Aorta (tissue), 5 donors: ENCODE results near the gene SNED1. TPM values are rescaled to one million over a fixed set of nuclear protein-coding genes. Genes with fewer than 3 reads are reported as not detected.
A peak's percentile ranks its signal among the peaks of the same experiment; 100 is the strongest.

Experiments used
- ATAC-seq: fragments of 200-7000 bp; cut with Tn5 transposase; one replicate; pipeline ENCODE4 v1.9.1; 2022; ENCODE audit warnings: moderate library complexity; ENCODE audit not compliant: low FRiP score
- DNase-seq, 2 donors: peaks; one replicate each; pipeline ENCODE4 v3.0.0-alpha.2; 2020
- H3K27ac ChIP-seq, 2 donors: one replicate each; pipeline ENCODE4 v1.5.1; 2013; ENCODE audit warnings: low read length in 2 of 2, mild to moderate bottlenecking in 2 of 2, moderate library complexity in 2 of 2, control low read depth in 1 of 2, inconsistent platforms in 1 of 2, low read depth in 1 of 2
- H3K27me3 ChIP-seq, 2 donors: one replicate each; pipeline ENCODE4 v1.6.1; 2013; ENCODE audit warnings: control low read depth in 1 of 2, low read length in 1 of 2, mild to moderate bottlenecking in 1 of 2, moderate library complexity in 1 of 2; ENCODE audit not compliant: insufficient read depth in 2 of 2, control insufficient read depth in 1 of 2
- H3K36me3 ChIP-seq, 2 donors: one replicate each; pipeline ENCODE4 v1.6.1; 2013; ENCODE audit warnings: control low read depth in 1 of 2, low read length in 1 of 2, mild to moderate bottlenecking in 1 of 2; ENCODE audit not compliant: insufficient read depth in 2 of 2, control insufficient read depth in 1 of 2
- H3K4me1 ChIP-seq, 2 donors: one replicate each; pipeline ENCODE4 v1.6.1; 2013; ENCODE audit warnings: low read length in 2 of 2, control low read depth in 1 of 2, mild to moderate bottlenecking in 1 of 2, moderate library complexity in 1 of 2; ENCODE audit not compliant: insufficient read depth in 2 of 2, control insufficient read depth in 1 of 2
- H3K4me3 ChIP-seq, 2 donors: one replicate each; pipeline ENCODE4 v1.5.1; 2013; ENCODE audit warnings: low read length in 2 of 2, control low read depth in 1 of 2, mild to moderate bottlenecking in 1 of 2
- H3K9me3 ChIP-seq: one replicate; pipeline ENCODE4 v1.6.1; 2013; ENCODE audit warnings: mild to moderate bottlenecking, low read length; ENCODE audit not compliant: control insufficient read depth
- WGBS, 2 donors: extraction: QIAGEN DNeasy Blood & Tissue Kit; methylation state at CpG; one replicate each; pipeline ENCODE4 v1.1.7; 2013; 5-methylcytosine and 5-hydroxymethylcytosine counted together
- intact Hi-C, 2 donors: fragments of 100-400 bp; cut with DNase I; formaldehyde crosslinking; loops; one replicate each; pipeline versions ENCODE4 v1.14.2 to v1.15.0; 2022
- polyA plus RNA-seq, 2 donors: library from polyadenylated mRNA; stranded (reverse); fragments of 200-250 nt; gene quantifications; one replicate each; pipeline ENCODE4 v1.2.3, GENCODE V29; 2013
- total RNA-seq, 2 donors: library from RNA; stranded (reverse); fragmentation: NEBNext Ultra II Directional; extraction: Animal tissue kit (Norgen Biotek cat#: 25700); gene quantifications; one replicate each; pipeline ENCODE4 v1.2.1, GENCODE V29; 2021
- donor health status: healthy with polysubstance abuse.
- donor health status: Bipolar disorder and iron deficiency.
- donor health status: DM: no; HTN: no; CAD: no.
- donor health status: DM: no; HTN: no; CAD: no.
- donor health status: DM: yes; HTN: yes; CAD: no.

SNED1 gene
- total and polyA plus RNA-seq, 4 donors: 5.9 to 149 (median 67.4) TPM

DNA sequence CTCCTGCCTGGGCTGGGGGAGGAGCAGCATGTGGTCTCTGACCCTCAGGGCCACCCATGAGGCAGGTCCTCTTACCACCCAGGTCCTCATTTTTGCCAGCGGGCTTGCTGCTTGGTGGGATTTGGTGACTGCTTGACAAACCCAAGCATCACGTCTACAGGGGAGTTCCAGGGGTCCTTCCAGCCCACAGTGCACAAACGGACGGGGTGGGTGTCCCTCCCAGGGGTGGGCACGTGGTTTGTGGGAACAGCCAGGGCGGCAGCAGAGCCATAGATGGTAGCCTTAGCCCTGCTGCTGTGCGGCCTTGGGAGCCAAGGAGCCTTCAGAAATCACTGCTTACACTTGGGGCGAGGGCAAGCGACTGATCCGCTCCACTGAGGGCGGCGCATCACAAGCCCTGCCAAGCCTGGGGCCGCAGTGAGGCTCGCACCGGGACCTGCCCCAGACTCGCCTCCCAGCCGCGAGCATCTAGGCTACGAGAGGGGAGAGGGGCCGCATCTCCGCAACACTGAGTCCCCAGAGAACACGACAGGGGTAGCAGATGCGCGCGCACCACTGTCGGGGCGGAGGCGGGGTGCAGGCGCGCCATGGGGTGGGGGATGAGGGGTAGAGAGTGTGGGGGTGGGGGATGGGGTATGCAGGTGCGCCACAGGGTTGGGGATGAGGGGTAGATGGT is 36.9 kb downstream of the SNED1 start:
- no peak for ATAC-seq
- peaks cover 0 to 5% of the 10 kb centered on the region in 2 donors for H3K36me3 ChIP-seq
- H3K27ac ChIP-seq: no peak overlapping the region
- H3K9me3 ChIP-seq: no peaks in the 10 kb centered on the region
- H3K4me1 ChIP-seq: no peaks in the 10 kb centered on the region
- no peak overlapping the region for H3K4me3 ChIP-seq
- WGBS, 2 donors: 34 to 50% methylated on average over 29 to 31 of the region's 31 CpGs
- no peak for DNase-seq
- intact Hi-C loops: no loop called here
- H3K27me3 ChIP-seq: no peaks in the 10 kb centered on the region

DNA sequence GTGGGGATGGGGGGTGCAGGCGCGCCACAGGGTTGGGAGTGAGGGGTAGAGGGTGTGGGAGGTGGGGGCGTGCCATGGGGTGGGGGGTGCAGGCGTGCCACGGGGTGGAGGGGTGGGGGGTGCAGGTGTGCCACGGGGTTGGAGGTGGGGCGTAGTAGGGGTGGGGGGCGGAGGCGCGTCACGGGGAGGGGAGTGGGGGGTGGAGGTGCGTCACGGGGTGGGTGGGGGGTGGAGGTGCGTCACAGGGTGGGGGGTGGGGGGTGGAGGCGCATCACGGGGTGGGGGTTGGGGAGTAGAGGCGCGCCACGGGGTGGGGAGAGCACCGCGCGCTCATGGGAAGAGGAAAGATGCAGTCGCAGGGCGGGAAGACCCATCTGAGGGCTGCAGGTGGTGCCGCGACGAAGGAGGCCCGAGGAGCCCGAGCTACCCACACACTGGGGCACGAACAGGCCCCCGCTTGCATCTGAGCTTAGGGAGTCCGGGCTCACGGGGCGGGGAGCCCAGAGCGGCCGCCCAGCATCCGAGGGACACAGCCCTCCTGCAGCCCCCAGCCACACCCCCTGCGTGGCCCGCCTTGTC is 37.5 kb downstream of the SNED1 start:
- peak; percentile 4 for ATAC-seq
- no peaks in the 10 kb centered on the region for H3K4me1 ChIP-seq
- peaks cover 0 to 5% of the 10 kb centered on the region in 2 donors for H3K36me3 ChIP-seq
- whole genome bisulfite sequencing, 2 donors: 3 to 9% methylated on average over 19 to 37 of the region's 39 CpGs
- no peaks in the 10 kb centered on the region for H3K27me3 ChIP-seq
- H3K9me3 ChIP-seq: no peaks in the 10 kb centered on the region
- no peak for DNase-seq
- no peak overlapping the region for H3K4me3 ChIP-seq
- intact Hi-C loops: no loop called here
- H3K27ac ChIP-seq: no peak overlapping the region

DNA sequence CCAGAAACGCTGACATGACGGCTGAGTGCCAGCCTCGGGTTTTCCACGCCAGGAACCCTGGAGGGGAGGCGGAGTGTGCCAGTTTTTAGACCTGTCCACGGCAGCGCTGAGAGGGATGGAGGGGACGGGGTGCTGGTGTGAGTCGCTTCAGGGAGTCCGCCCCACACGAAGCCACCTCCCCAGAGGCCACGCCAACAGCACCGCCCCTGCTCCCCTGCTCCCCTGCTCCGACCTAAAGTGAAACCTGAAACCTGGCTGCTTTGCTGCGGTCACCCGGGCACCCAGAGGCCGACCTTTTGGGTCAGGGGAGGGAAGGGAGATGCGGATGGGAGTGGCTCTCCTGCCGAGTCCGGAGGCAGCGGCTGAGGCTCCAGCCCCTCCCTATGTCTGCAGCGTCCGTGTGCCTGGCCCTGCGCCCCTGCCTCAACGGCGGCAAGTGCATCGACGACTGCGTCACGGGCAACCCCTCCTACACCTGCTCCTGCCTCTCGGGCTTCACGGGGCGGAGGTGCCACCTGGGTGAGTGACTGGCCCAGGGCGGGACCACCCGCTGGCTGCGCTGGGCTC is 38.1 kb downstream of the SNED1 start:
- Histone ChIP-seq H3K27ac (no peak overlapping the region), H3K27me3 (no peaks in the 10 kb centered on the region), H3K4me1 (no peaks in the 10 kb centered on the region), H3K4me3 (no peak overlapping the region), H3K36me3 (peaks cover 0 to 5% of the 10 kb centered on the region in 2 donors), H3K9me3 (no peaks in the 10 kb centered on the region)
- DNase-seq (no peak), ATAC-seq (peak; percentile 20)
- WGBS, 2 donors: 30 to 37% methylated on average over 36 of the region's 36 CpGs
- intact Hi-C loops: no loop called here

DNA sequence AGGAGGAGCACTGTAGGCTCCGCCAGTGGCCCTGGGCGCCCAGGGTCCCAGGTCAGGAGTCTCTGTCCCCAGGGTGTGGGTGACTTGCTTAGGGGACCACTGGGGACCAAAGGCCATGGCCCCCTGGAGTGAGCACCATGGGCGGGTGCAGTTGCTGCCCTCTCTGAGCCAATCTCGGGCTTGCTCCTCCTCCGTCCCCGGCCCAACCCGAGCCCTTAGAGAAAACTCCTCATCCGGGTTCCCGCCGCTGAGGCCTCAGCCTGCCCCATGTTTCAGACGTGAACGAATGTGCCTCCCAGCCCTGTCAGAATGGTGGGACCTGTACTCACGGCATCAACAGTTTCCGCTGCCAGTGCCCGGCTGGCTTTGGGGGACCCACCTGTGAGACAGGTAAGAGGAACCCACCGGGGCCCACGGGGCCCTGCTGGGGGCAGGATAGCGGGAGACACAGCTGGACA is 38.6 kb downstream of the SNED1 start:
- intact Hi-C loops: no loop called here
- Histone ChIP-seq H3K27ac (no peak overlapping the region), H3K27me3 (no peaks in the 10 kb centered on the region), H3K4me3 (no peak overlapping the region), H3K36me3 (peaks cover 0 to 8% of the 10 kb centered on the region in 2 donors), H3K4me1 (no peaks in the 10 kb centered on the region), H3K9me3 (no peaks in the 10 kb centered on the region)
- 82 to 88% methylated on average over 18 of the region's 18 CpGs for whole genome bisulfite sequencing, 2 donors
- DNase-seq: no peak
- no peak for ATAC-seq

DNA sequence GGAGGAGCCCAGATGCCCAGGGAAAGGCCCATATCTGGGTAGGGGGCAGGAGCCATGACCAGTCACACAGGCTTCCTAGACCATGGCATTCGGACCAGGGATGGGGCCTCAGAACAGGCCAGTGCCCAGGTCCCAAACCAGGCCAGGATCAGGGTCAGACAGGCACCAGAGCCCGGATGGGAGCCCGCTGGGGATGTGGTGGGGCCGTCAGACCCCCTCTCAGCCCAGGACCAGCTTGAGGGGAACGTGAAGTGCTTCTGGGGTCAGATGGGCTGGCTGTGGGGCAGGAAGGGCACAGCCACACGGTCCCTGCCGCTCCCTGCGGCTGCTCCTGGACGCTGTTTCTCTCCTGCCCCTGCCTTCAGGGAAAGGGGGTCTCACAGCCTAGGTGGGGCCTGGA is 39.1 kb downstream of the SNED1 start:
- DNase-seq (no peak), ATAC-seq (no peak)
- Histone ChIP-seq H3K36me3 (peaks cover 0 to 9% of the 10 kb centered on the region in 2 donors), H3K4me1 (no peaks in the 10 kb centered on the region), H3K27ac (no peak overlapping the region), H3K4me3 (no peak overlapping the region), H3K9me3 (no peaks in the 10 kb centered on the region), H3K27me3 (no peaks in the 10 kb centered on the region)
- WGBS, 2 donors: 91 to 97% methylated on average over 8 to 9 of the region's 9 CpGs
- intact Hi-C loops: no loop called here

DNA sequence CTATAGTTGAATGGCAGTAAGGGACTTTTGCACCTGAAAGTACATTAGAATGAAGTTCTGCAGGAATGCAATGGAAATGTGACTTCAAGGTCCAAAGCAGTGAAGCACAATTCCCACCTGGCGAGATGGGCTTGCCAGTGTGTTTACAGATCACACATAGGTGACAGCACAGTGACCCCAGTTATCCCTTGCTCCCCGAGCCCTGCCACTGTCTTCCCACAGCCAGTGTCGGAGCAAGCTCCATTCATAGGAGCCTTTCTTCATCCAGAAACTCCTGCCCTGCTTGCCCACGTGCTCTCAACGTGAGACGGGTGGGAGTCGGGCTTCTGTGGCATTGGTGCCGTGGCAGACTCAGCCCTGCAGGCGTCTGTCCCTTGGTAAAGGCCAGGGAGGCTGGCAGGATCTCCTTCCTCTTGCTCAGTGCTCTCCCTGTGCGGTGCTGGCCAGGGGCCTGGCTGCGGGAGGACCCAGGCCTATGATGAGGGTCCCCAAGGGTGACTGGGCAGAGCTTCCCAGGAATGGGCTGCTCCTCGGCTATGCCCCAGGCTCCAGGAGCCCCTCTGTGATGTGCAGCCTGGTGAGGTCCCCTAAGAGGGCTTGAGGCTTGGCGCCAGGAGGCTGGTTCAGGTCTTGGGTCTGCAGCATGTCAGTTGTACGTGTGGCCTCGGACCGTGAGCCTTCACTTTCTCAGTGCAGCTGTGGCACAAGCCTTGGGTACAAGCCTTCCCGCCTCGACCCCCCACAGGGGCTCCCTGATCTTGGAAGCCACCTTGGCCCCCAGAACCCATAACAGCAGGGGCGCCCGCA is 40.2 kb downstream of the SNED1 start:
- Histone ChIP-seq H3K4me3 (no peak overlapping the region), H3K9me3 (no peaks in the 10 kb centered on the region), H3K27ac (no peak overlapping the region), H3K4me1 (no peaks in the 10 kb centered on the region), H3K27me3 (no peaks in the 10 kb centered on the region), H3K36me3 (peaks cover 0 to 8% of the 10 kb centered on the region in 2 donors)
- no peak for DNase-seq
- WGBS, 2 donors: 92 to 93% methylated on average over 19 to 20 of the region's 20 CpGs
- ATAC-seq: no peak
- intact Hi-C loops: no loop called here

DNA sequence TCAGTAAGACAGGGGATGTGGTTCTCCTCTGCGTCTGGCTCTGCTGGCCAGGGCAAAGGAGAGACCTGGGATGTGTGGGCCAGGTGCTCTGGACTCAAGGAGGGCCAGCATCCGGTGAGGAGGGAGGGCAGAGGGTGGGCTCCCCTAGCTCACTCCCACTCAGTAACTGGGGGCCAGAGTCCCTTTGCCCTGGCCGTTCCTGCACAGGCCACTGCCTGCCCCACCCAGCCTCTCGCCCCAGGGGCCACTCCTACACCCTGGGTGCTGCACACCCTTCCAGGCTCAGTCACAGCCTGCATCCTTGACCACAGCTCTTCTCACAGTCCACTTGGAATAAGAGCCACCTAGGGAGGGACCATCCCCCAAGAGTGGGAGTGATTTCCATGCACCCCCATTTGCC is 41.0 kb downstream of the SNED1 start:
- Histone ChIP-seq H3K9me3 (peaks cover under 1% of the 10 kb centered on the region), H3K36me3 (peaks cover 0 to 6% of the 10 kb centered on the region in 2 donors), H3K4me3 (no peak overlapping the region), H3K27ac (no peak overlapping the region), H3K27me3 (no peaks in the 10 kb centered on the region), H3K4me1 (no peaks in the 10 kb centered on the region)
- intact Hi-C loops: no loop called here
- WGBS, 2 donors: 94 to 100% methylated on average over 4 of the region's 4 CpGs
- DNase-seq (no peak), ATAC-seq (no peak)

DNA sequence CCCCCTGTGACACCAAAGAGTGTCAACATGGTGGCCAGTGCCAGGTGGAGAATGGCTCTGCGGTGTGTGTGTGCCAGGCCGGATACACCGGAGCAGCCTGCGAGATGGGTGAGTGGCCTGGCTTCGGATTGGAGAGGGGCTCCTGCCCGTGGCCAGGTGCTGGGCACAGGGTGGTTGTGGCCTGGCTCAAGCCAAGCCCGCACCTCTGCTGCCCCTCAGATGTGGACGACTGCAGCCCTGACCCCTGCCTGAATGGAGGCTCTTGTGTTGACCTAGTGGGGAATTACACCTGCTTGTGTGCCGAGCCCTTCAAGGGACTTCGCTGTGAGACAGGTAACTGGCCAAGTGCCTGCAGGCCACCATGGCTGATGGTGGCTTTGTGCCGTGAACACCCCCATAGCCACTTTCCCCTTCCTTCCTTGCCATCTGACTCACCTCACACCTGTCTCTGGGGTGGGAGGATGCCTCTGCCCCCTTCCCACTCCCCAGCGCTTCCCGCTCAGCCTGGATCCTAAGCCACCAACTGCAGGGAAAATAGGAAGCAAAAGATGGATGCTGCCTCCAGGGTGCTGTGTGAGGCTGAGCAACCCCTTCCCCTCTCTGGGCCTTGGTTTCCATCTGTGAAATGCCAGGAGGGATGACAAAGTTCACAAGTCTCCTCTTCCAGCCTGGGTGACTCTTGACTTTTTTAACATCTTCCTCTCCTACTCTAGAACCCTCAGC is 41.8 kb downstream of the SNED1 start:
- Histone ChIP-seq H3K27ac (no peak overlapping the region), H3K4me1 (no peaks in the 10 kb centered on the region), H3K36me3 (peaks cover 0 to 6% of the 10 kb centered on the region in 2 donors), H3K4me3 (no peak overlapping the region), H3K27me3 (no peaks in the 10 kb centered on the region), H3K9me3 (peaks cover 2% of the 10 kb centered on the region)
- WGBS, 2 donors: 93 to 94% methylated on average over 13 of the region's 13 CpGs
- intact Hi-C loops: no loop called here
- ATAC-seq (no peak), DNase-seq (no peak)
